ENCODE data around the gene ABCC9. TPM values are rescaled to one million over a fixed set of nuclear protein-coding genes. Genes with fewer than 3 reads are reported as not detected.
A peak's percentile ranks its signal among the peaks of the same experiment; 100 is the strongest.

The ABCC9 gene
- total RNA-seq, 4 donors from 2014 or later = 39.7 to 118 (median 78.4) TPM

- intact Hi-C loops (cut with DNase I; ENCODE audit: low total_unique reads) = no loop called here
- H3K27me3 ChIP-seq = no peaks in the 10 kb centered on the region
- H3K4me1 ChIP-seq = peaks cover 4% of the 10 kb centered on the region in 2 donors
- no peak for DNase-seq
- H3K36me3 ChIP-seq = no peaks in the 10 kb centered on the region
- no peaks in the 10 kb centered on the region for H3K9me3 ChIP-seq
- peak overlapping the region in 1 of 2 donors; percentile 43 for H3K27ac ChIP-seq
- no peak for TF ChIP-seq POLR2A (IDR thresholded peaks at IDR 0.05)
- TF ChIP-seq, protein P1, sequence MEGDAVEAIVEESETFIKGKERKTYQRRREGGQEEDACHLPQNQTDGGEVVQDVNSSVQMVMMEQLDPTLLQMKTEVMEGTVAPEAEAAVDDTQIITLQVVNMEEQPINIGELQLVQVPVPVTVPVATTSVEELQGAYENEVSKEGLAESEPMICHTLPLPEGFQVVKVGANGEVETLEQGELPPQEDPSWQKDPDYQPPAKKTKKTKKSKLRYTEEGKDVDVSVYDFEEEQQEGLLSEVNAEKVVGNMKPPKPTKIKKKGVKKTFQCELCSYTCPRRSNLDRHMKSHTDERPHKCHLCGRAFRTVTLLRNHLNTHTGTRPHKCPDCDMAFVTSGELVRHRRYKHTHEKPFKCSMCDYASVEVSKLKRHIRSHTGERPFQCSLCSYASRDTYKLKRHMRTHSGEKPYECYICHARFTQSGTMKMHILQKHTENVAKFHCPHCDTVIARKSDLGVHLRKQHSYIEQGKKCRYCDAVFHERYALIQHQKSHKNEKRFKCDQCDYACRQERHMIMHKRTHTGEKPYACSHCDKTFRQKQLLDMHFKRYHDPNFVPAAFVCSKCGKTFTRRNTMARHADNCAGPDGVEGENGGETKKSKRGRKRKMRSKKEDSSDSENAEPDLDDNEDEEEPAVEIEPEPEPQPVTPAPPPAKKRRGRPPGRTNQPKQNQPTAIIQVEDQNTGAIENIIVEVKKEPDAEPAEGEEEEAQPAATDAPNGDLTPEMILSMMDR (IDR thresholded peaks at IDR 0.05) = no peak
- H3K4me3 ChIP-seq = no peak overlapping the region
Measured at GRCh38 chr12:21818627-21819026, 122.6 kb downstream of the ABCC9 start.

DNA sequence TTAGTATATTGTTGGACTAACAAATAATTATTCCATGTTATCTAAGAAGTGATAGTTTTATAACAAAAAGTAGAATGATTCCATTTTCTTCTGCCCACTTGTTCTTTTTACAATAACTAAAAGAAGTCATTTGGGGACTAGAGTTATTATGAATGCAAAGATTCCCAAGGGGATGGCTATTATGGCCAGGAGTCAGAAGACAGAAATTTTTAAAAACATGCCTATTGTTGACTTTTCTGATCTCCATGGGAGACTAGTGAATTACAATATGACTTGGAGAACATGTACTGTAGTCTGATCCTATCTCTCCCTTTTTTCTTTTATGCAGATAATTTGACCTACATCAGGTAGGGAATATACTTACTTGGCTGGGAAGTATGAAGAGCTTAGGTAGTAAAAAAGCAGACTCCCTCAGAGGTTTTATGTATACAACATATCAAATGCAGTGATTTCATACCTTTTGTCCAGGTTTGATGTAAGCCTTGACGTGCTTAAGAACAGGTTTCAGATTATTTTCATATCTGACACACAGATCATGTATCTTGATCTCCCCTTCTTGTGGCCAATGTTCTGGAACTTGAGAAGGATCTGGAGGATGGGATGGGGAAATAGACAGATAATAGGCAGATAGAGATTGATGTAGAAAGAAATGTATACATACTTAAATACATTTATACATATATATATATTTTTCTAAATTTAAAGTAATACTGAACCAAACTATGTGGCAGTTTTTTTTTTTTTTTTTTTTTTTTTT is 125.7 kb downstream of the ABCC9 start:
- intact Hi-C loops (cut with DNase I; ENCODE audit: low total_unique reads) = no loop called here
- H3K4me3 ChIP-seq = no peak overlapping the region
- no peaks in the 10 kb centered on the region for H3K9me3 ChIP-seq
- no peaks in the 10 kb centered on the region for H3K27me3 ChIP-seq
- H3K4me1 ChIP-seq = peaks cover 0 to 4% of the 10 kb centered on the region in 2 donors
- TF ChIP-seq, protein P1 (IDR thresholded peaks at IDR 0.05) = no peak
- TF ChIP-seq POLR2A (IDR thresholded peaks at IDR 0.05) = no peak
- no peak for DNase-seq
- H3K36me3 ChIP-seq = no peaks in the 10 kb centered on the region
- H3K27ac ChIP-seq = no peak overlapping the region

DNA sequence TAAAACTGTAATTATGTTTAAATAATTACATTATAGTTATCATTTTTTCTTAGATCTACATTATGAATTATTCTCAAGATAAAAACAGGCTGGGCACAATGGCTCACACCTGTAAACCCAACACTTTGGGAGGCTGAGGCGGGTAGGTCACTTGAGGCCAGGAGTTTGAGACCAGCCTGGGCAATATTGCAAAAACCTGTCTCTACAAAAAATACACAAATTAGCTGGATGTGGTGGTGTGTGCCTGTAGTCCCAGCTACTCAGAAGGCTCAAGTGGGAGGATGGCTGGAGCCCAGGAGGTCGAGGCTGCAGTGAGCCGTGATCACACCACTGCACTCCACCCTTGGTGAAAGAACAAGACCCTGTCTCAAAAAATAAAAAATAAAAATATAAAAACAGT is 126.4 kb downstream of the ABCC9 start:
- TF ChIP-seq POLR2A (IDR thresholded peaks at IDR 0.05) = no peak
- TF ChIP-seq, protein P1 (IDR thresholded peaks at IDR 0.05) = no peak
- intact Hi-C loops (cut with DNase I; ENCODE audit: low total_unique reads) = no loop called here

GRCh38 chr12:21814327-21814726 is 126.9 kb downstream of the ABCC9 start:
- Histone ChIP-seq H3K4me3 (no peak overlapping the region), H3K27ac (no peak overlapping the region), H3K27me3 (no peaks in the 10 kb centered on the region), H3K36me3 (no peaks in the 10 kb centered on the region), H3K4me1 (peaks cover 0 to 4% of the 10 kb centered on the region in 2 donors), H3K9me3 (no peaks in the 10 kb centered on the region)
- intact Hi-C loops (cut with DNase I; ENCODE audit: low total_unique reads) = no loop called here
- TF ChIP-seq POLR2A (IDR thresholded peaks at IDR 0.05) = no peak
- TF ChIP-seq, protein P1 (IDR thresholded peaks at IDR 0.05) = no peak
- no peak for DNase-seq

More for the DNA sequence above, 126.4 kb downstream of the ABCC9 start:
- Histone ChIP-seq H3K27me3 (no peaks in the 10 kb centered on the region), H3K9me3 (no peaks in the 10 kb centered on the region), H3K4me3 (no peak overlapping the region), H3K36me3 (no peaks in the 10 kb centered on the region), H3K4me1 (peaks cover 0 to 4% of the 10 kb centered on the region in 2 donors), H3K27ac (no peak overlapping the region)
- DNase-seq = no peak

DNA sequence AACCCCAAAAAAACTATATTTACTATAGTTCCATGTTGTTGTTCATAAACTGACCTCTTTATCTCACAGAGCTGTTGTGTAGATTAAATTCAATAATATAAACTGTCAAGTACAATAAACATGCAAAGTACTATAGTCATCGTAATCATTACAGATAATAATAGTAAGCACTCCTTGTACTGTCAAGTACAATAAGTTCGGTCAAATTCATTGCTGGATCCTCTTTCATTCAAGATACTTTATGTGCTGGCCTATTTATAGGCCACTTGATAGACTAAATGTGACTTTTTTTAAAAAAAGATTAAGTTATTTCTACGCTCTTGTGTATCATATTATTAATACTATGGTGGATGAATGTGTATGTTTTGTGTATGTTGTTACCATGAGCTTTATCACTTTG is 127.5 kb downstream of the ABCC9 start:
- Histone ChIP-seq H3K27ac (no peak overlapping the region), H3K9me3 (no peaks in the 10 kb centered on the region), H3K4me3 (no peak overlapping the region), H3K27me3 (no peaks in the 10 kb centered on the region), H3K4me1 (no peaks in the 10 kb centered on the region), H3K36me3 (no peaks in the 10 kb centered on the region)
- DNase-seq = no peak
- intact Hi-C loops (cut with DNase I; ENCODE audit: low total_unique reads) = no loop called here
- TF ChIP-seq POLR2A (IDR thresholded peaks at IDR 0.05) = no peak
- TF ChIP-seq, protein P1 (IDR thresholded peaks at IDR 0.05) = no peak
